ENCODE data around the gene OBSCN.
A peak's percentile ranks its signal among the peaks of the same experiment; 100 is the strongest.

The OBSCN gene

GRCh38 chr1:228410671-228411070 lies 202.8 kb downstream of the OBSCN start:
- no peak for DNase-seq

GRCh38 chr1:228411121-228411520 lies 203.3 kb downstream of the OBSCN start:
- DNase-seq = no peak

- no peak for DNase-seq
Measured at GRCh38 chr1:228411548-228412430, 203.9 kb downstream of the OBSCN start.

- DNase-seq = no peak
Measured at GRCh38 chr1:228413241-228414010, 205.6 kb downstream of the OBSCN start.

GRCh38 chr1:228414511-228415211 lies 206.8 kb downstream of the OBSCN start:
- DNase-seq = no peak

- DNase-seq = no peak
Measured at GRCh38 chr1:228415221-228415620, 207.4 kb downstream of the OBSCN start.

- DNase-seq = no peak
Measured at GRCh38 chr1:228415853-228416216, 208.0 kb downstream of the OBSCN start.

- DNase-seq = peak; percentile 48
Measured at GRCh38 chr1:228416217-228416933, 208.5 kb downstream of the OBSCN start, which contains the start of gene TRIM17. Gene TRIM17 (minus strand): TSS chr1:228416861. CDS start chr1:228415072, 1,789 bp downstream.

GRCh38 chr1:228417061-228417460 lies 209.2 kb downstream of the OBSCN start:
- DNase-seq = no peak

GRCh38 chr1:228417483-228418203 lies 209.8 kb downstream of the OBSCN start:
- DNase-seq = no peak

- DNase-seq = no peak
Measured at GRCh38 chr1:228420968-228421826, 213.4 kb downstream of the OBSCN start.

- DNase-seq = no peak
Measured at GRCh38 chr1:228423404-228424053, 215.7 kb downstream of the OBSCN start.

GRCh38 chr1:228424685-228425660 lies 217.1 kb downstream of the OBSCN start:
- DNase-seq = no peak

- DNase-seq = no peak
Measured at GRCh38 chr1:228426518-228427175, 218.8 kb downstream of the OBSCN start.

- DNase-seq = no peak
Measured at GRCh38 chr1:228428412-228428811, 220.6 kb downstream of the OBSCN start.

Measured in NCI-H1092 (cell line).